ENCODE results near the gene STRADB.

The STRADB gene

DNA sequence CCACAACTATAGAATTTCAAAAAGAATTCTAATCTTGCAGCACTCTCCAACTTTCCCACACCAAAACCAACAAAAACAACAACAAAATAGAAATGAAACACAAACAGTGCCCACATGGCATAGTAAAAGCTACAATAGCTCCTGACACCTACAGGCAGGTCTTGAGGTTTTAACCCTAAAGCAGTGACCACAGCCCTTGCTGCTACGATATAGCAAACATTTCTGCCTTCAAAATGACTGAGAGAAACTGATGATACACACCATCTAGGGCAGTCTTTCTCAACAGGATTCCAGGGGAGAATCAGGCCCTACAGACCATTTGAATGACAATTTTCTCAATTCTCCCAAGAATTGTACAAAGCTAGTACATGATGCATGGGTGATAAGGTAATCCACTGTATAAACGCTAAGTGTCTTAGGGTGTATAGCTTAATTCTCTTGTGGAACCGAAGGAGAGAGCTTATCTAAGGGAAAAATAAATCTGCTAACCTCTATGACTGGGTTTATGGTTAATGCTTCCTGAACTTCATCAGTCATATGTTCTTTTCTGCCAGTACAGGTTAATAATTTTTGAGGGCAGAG lies 46.8 kb upstream of the STRADB start:
- Histone ChIP-seq H3K27me3 (ENCODE audit: control insufficient read depth, insufficient read depth, low read length) (no peaks in the 10 kb centered on the region), H3K4me1 (peaks cover 10% of the 10 kb centered on the region), H3K79me2 (no peaks in the 10 kb centered on the region), H3K27ac (no peak overlapping the region), H3K9ac (no peak overlapping the region), H3K4me2 (ENCODE audit: low read length) (no peak overlapping the region), H3K9me3 (ENCODE audit: control insufficient read depth, low read length) (no peaks in the 10 kb centered on the region), H2AFZ (no peak overlapping the region), H3K36me3 (ENCODE audit: control insufficient read depth, insufficient read depth, low read length) (no peaks in the 10 kb centered on the region), H3K4me3 (ENCODE audit: low read depth, low read length) (no peak overlapping the region)
- TF ChIP-seq, protein P1, sequence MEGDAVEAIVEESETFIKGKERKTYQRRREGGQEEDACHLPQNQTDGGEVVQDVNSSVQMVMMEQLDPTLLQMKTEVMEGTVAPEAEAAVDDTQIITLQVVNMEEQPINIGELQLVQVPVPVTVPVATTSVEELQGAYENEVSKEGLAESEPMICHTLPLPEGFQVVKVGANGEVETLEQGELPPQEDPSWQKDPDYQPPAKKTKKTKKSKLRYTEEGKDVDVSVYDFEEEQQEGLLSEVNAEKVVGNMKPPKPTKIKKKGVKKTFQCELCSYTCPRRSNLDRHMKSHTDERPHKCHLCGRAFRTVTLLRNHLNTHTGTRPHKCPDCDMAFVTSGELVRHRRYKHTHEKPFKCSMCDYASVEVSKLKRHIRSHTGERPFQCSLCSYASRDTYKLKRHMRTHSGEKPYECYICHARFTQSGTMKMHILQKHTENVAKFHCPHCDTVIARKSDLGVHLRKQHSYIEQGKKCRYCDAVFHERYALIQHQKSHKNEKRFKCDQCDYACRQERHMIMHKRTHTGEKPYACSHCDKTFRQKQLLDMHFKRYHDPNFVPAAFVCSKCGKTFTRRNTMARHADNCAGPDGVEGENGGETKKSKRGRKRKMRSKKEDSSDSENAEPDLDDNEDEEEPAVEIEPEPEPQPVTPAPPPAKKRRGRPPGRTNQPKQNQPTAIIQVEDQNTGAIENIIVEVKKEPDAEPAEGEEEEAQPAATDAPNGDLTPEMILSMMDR (IDR thresholded peaks at IDR 0.05) = no peak

DNA sequence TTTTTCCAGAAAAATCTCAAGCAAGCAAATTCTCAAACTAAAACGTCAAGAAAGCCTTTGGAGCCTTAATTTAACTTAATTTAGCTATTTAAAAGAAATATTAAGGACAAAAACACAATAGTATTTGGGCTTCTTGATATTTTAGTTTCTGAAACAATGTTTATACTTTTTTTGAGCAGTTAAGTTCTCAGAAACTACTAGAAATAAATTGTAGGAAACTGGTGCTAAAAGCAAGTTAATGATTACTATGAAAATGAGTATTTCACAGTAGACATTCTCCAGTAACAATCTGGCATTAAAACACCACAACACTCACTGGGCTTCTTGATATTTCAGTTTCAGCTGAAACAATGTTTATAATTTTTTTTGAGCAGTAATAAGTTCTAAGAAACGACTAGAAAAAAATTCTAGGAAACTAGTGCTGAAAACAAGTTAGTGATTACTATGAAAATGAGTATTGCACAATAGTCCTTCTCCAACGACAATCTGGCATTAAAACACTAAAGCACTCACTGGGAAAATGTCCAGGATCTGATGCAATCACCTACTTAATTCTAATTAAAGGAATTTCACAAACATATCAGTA lies 45.4 kb upstream of the STRADB start:
- H3K9ac ChIP-seq = no peak overlapping the region
- no peak overlapping the region for H3K4me3 ChIP-seq (ENCODE audit: low read depth, low read length)
- TF ChIP-seq, protein P1 (IDR thresholded peaks at IDR 0.05) = no peak

DNA sequence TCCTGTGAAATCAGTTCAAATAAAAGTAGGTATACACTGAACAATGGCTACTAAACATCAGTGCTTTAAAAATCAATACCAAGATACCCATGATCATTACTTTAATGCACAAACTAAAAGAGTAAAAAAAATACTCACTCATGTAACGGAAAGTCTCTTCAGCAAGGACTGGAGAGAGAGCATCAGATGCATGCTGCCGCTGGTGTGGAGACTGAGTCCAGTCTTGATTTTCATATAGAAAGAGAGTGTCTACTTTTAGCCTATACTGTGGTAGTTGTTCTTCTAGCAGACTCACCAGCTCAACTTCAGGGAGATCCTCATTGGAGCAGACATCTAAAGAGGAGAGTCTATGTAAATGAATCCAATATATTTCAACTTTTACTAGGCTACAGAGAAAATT lies 44.3 kb upstream of the STRADB start:
- Histone ChIP-seq H3K27ac (no peak overlapping the region), H3K4me3 (ENCODE audit: low read depth, low read length) (no peak overlapping the region), H3K9me3 (ENCODE audit: control insufficient read depth, low read length) (no peaks in the 10 kb centered on the region), H3K36me3 (ENCODE audit: control insufficient read depth, insufficient read depth, low read length) (no peaks in the 10 kb centered on the region), H3K4me1 (no peaks in the 10 kb centered on the region), H3K79me2 (no peaks in the 10 kb centered on the region), H2AFZ (no peak overlapping the region), H3K27me3 (ENCODE audit: control insufficient read depth, insufficient read depth, low read length) (no peaks in the 10 kb centered on the region), H3K4me2 (ENCODE audit: low read length) (no peak overlapping the region), H3K9ac (no peak overlapping the region)
- TF ChIP-seq, protein P1 (IDR thresholded peaks at IDR 0.05) = no peak

More for the DNA sequence above, 45.4 kb upstream of the STRADB start:
- peaks cover 9% of the 10 kb centered on the region for H3K4me1 ChIP-seq
- no peaks in the 10 kb centered on the region for H3K79me2 ChIP-seq
- H3K4me2 ChIP-seq (ENCODE audit: low read length) = no peak overlapping the region
- no peak overlapping the region for H2AFZ ChIP-seq
- H3K27ac ChIP-seq = no peak overlapping the region
- no peaks in the 10 kb centered on the region for H3K36me3 ChIP-seq (ENCODE audit: control insufficient read depth, insufficient read depth, low read length)
- no peaks in the 10 kb centered on the region for H3K27me3 ChIP-seq (ENCODE audit: control insufficient read depth, insufficient read depth, low read length)
- no peaks in the 10 kb centered on the region for H3K9me3 ChIP-seq (ENCODE audit: control insufficient read depth, low read length)

DNA sequence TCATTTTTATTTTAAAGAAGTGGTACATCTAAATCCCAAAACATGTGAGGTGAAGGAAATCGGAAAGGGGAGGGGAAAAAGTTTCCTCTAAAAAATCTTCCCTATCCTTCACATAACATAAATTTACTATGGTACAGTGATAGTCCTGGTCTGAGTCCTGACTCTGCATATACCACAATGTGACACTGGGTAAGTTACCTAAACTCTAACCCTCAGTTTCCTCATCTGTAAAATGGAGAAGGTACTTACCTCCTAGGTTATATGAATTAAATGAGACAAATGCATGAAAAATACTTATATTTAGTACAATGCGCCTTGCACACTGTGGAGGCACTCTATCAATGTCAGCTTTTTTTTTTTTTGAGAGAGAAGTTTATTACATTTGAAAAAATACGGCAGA lies 42.6 kb upstream of the STRADB start:
- Histone ChIP-seq H3K9me3 (ENCODE audit: control insufficient read depth, low read length) (no peaks in the 10 kb centered on the region), H3K27me3 (ENCODE audit: control insufficient read depth, insufficient read depth, low read length) (no peaks in the 10 kb centered on the region), H3K4me1 (peaks cover under 1% of the 10 kb centered on the region), H3K79me2 (no peaks in the 10 kb centered on the region), H2AFZ (no peak overlapping the region), H3K9ac (no peak overlapping the region), H3K27ac (no peak overlapping the region), H3K4me3 (ENCODE audit: low read depth, low read length) (no peak overlapping the region), H3K4me2 (ENCODE audit: low read length) (no peak overlapping the region), H3K36me3 (ENCODE audit: control insufficient read depth, insufficient read depth, low read length) (no peaks in the 10 kb centered on the region)
- TF ChIP-seq, protein P1 (IDR thresholded peaks at IDR 0.05) = no peak

DNA sequence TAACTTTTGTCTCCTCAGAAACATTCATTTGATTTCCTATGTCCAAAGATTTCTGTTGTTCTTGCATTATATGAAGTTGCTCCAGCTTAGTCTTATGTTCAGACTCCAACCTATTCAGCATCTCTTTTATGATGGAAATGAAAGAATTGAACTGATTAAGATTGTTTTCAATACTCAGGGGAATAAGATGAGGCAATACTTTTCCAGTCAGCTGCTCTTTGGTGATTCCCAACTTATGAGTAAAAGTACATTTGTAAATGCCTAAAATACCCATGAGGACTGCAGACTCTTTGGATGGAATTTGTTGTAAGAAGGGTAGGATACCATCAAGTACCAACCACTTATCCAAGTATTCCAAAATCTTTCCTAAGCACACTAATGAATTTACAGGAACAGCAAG lies 40.1 kb upstream of the STRADB start:
- Histone ChIP-seq H2AFZ (no peak overlapping the region), H3K79me2 (no peaks in the 10 kb centered on the region), H3K27ac (no peak overlapping the region), H3K36me3 (ENCODE audit: control insufficient read depth, insufficient read depth, low read length) (no peaks in the 10 kb centered on the region), H3K4me3 (ENCODE audit: low read depth, low read length) (no peak overlapping the region), H3K9ac (no peak overlapping the region), H3K27me3 (ENCODE audit: control insufficient read depth, insufficient read depth, low read length) (no peaks in the 10 kb centered on the region), H3K4me1 (peaks cover 13% of the 10 kb centered on the region), H3K4me2 (ENCODE audit: low read length) (no peak overlapping the region), H3K9me3 (ENCODE audit: control insufficient read depth, low read length) (no peaks in the 10 kb centered on the region)
- TF ChIP-seq, protein P1 (IDR thresholded peaks at IDR 0.05) = no peak
